GM12872 (cell line): ENCODE measurements around the gene VWCE.

Source experiments
- CTCF ChIP-seq: IDR thresholded peaks from 3 replicates; pipeline ENCODE4 v1.5.1; 2011; ENCODE audit warnings: low read depth, mild to moderate bottlenecking, low read length, moderate library complexity; ENCODE audit not compliant: insufficient read depth

The VWCE gene

DNA sequence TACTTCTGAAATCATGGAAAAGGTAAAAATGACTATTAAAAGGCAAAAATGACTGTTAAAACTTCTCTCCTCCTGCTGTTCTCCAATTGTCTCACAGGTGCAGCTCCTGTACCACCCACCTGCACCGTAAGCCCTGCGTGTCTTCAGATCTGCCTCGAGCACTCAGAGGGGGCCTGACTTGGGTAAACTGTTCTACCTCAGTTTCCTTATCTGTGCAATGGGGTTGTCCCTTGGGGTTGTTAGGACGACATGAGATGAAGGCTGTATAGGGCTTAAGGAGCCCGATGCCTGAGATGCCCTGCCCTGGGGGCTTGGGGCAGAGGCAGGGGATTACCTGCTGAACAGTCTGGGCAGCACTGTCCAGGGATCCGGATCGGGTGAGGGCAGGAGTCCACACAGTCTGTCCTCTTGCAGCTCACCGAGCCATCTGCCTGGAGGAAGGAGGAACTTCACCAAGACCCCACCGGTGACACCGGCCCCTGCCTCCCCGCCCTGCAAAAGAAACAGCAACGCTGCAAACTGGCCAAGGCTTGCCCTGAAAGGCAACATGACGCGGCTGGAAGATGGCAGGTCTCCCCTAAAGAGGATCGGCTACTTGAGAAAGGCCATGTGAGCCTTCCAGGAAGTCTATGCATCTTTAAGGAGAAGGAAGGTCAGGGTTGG is 26.4 kb downstream of the VWCE start:
- TF ChIP-seq CTCF = no peak

DNA sequence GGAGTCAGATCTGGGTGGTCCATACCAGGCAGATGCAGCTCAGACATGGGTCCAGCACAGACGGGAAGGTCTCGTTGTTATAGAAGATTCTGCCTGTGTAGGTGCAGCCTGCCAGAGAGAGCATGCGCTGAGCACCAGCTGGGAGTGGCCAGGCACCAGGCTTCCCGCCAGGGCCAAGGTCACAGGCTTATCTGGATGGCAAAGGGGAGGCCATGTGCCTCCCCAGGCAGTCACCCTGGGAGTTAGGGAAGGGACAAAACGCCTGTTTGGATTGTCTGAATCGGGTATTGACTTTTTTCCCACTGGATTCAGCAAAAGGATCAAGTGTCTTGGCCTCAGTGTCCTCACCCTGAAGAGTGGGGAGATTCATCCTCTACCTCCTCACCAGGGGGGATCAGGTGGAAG is 27.7 kb downstream of the VWCE start:
- TF ChIP-seq CTCF = no peak

DNA sequence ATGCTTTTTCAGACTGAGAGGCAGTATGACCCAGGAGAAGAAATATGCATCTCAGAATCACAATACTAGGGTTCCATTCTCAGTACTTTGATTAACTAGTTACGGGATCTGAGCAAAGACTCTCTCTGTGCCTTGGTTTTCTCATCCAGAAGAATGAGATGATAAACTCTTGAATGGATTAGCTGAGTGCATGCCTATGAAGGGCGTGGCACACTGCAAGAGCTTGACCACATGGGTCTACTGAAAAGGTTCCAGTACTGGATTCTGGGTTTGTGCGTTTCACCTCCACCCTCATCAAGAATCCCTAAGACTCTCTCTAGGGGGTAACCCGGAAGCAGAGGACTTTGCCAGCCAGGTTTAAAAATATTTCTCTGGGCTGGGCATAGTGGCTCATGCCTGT is 28.5 kb downstream of the VWCE start:
- no peak for TF ChIP-seq CTCF

GRCh38 chr11:61265357-61265756 is 29.8 kb downstream of the VWCE start:
- TF ChIP-seq CTCF = no peak

- no peak for TF ChIP-seq CTCF
These were observed 30.3 kb downstream of the VWCE start for GRCh38 chr11:61264795-61265194.

DNA sequence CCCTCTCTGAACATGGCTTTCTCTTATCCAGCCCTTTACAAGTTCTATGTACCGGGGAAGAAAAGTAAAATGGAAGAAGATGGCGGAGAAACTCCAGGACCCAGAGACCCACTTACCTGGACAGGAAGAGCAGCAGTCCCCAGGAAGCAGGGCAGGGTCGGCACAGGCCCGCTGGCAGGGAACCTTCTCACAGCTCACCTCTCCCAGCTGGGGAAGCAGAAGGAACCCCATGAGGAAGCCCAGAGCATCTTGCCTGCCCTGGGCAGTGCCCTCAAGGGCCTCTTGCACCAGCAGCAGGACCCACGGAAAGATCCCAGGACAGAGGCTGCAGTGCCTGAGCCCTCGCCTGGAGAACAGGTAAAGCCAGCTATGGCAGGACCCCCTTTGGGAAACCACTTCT is 30.7 kb downstream of the VWCE start:
- TF ChIP-seq CTCF = no peak

- TF ChIP-seq CTCF = no peak
These were observed 35.8 kb downstream of the VWCE start for GRCh38 chr11:61259363-61259762.
